ENCODE data around the gene CCDC92B. TPM values are rescaled to one million over a fixed set of nuclear protein-coding genes. Genes with fewer than 3 reads are reported as not detected.

The CCDC92B gene
- polyA plus RNA-seq, 1 of the 3 experiments (the other 2 are of a cell fraction), result 0.07 TPM

- no peak overlapping the region for H3K4me3 ChIP-seq (ENCODE audit: low read depth in 2 of 2, low read length in 1 of 2)
- no peaks in the 10 kb centered on the region for H4K20me1 ChIP-seq (ENCODE audit: insufficient read depth)
- H3K4me2 ChIP-seq, result no peak overlapping the region
- H3K9me2 ChIP-seq, result no peaks in the 10 kb centered on the region
- no peaks in the 10 kb centered on the region for H3F3A ChIP-seq (replicated peaks; ENCODE audit: insufficient read depth)
- no peaks in the 10 kb centered on the region for H3K27me3 ChIP-seq (ENCODE audit: insufficient read depth)
- no peaks in the 10 kb centered on the region for H3K36me3 ChIP-seq (replicated peaks in 1 of 2; ENCODE audit: control insufficient read depth in 1 of 2, insufficient read depth in 2 of 2, low read length in 1 of 2)
- no peak overlapping the region for H3K9ac ChIP-seq
- H3K79me2 ChIP-seq (ENCODE audit: insufficient read depth), result no peaks in the 10 kb centered on the region
- no peak overlapping the region for H2AFZ ChIP-seq (ENCODE audit: low read depth)
- 80% methylated on average over 14 of the region's 28 CpGs for WGBS (ENCODE audit: low lambda C conversion rate)
- DNase-seq, result no peak
- CTCF ChIA-PET, result interaction anchor here (0.6 to 3.1 kb wide), 3 partner anchors 10 to 82 kb away, joined by 3 to 22 read pairs (median 3); no protein-coding TSS in a partner anchor
- H3K27ac ChIP-seq (ENCODE audit: low read depth in 2 of 2, low read length in 1 of 2), result no peak overlapping the region
- POLR2A ChIA-PET, result no interaction called here
- H3K4me1 ChIP-seq (ENCODE audit: control insufficient read depth in 1 of 2, insufficient read depth in 2 of 2, low read depth in 1 of 2, low read length in 1 of 2), result peaks cover 0 to 19% of the 10 kb centered on the region in 2 experiments; a peak in 1 of 4 replicates
- no peaks in the 10 kb centered on the region for H3K9me3 ChIP-seq
- TF ChIP-seq NFIC (IDR thresholded peaks at IDR 0.05; ENCODE audit: borderline replicate concordance), result no peak
- TF ChIP-seq FOSL2 (IDR thresholded peaks at IDR 0.05; ENCODE audit: borderline replicate concordance, low read depth), result no peak
- TF ChIP-seq RFX5 (IDR thresholded peaks at IDR 0.05; ENCODE audit: low read length), result no peak
- TF ChIP-seq YY1 (IDR thresholded peaks at IDR 0.05; ENCODE audit: low read depth), result no peak
- no peak for TF ChIP-seq GATA2 (CRISPR knock-in tag; IDR thresholded peaks at IDR 0.05)
- no peak for TF ChIP-seq SIN3A (IDR thresholded peaks at IDR 0.05; ENCODE audit: borderline replicate concordance, low read depth, low read length)
- no peak for TF ChIP-seq MAX (IDR thresholded peaks at IDR 0.05; ENCODE audit: low read depth)
- no peak for TF ChIP-seq RXRA (IDR thresholded peaks at IDR 0.05; ENCODE audit: borderline replicate concordance, low read depth)
- TF ChIP-seq RAD21 (IDR thresholded peaks at IDR 0.05; ENCODE audit: low read length), result no peak
- TF ChIP-seq SMC3 (IDR thresholded peaks at IDR 0.05; ENCODE audit: low read depth, low read length), result no peak
- no peak for TF ChIP-seq FOXM1 (IDR thresholded peaks at IDR 0.05; ENCODE audit: low read depth)
These were observed 46.1 kb upstream of the CCDC92B start for GRCh38 chr17:2795441-2796163.

- no peaks in the 10 kb centered on the region for H3K9me3 ChIP-seq
- no peak overlapping the region for H3K4me2 ChIP-seq
- ChIA-PET POLR2A (no interaction called here), CTCF (interaction anchor here (0.9 kb wide), 1 partner anchor 22 kb away, joined by 3 read pairs; no protein-coding TSS in a partner anchor)
- DNase-seq, result no peak
- H4K20me1 ChIP-seq (ENCODE audit: insufficient read depth), result no peaks in the 10 kb centered on the region
- peaks cover 0 to 22% of the 10 kb centered on the region in 2 experiments; a peak in 1 of 4 replicates for H3K4me1 ChIP-seq (ENCODE audit: control insufficient read depth in 1 of 2, insufficient read depth in 2 of 2, low read depth in 1 of 2, low read length in 1 of 2)
- H3K79me2 ChIP-seq (ENCODE audit: insufficient read depth), result no peaks in the 10 kb centered on the region
- no peaks in the 10 kb centered on the region for H3K27me3 ChIP-seq (ENCODE audit: insufficient read depth)
- no peak overlapping the region for H2AFZ ChIP-seq (ENCODE audit: low read depth)
- no peak overlapping the region for H3K27ac ChIP-seq (ENCODE audit: low read depth in 2 of 2, low read length in 1 of 2)
- no peaks in the 10 kb centered on the region for H3K9me2 ChIP-seq
- WGBS (ENCODE audit: low lambda C conversion rate), result 66% methylated on average over 5 of the region's 6 CpGs
- H3K36me3 ChIP-seq (replicated peaks in 1 of 2; ENCODE audit: control insufficient read depth in 1 of 2, insufficient read depth in 2 of 2, low read length in 1 of 2), result no peaks in the 10 kb centered on the region
- H3K9ac ChIP-seq, result no peak overlapping the region
- TF ChIP-seq MAX (IDR thresholded peaks at IDR 0.05; ENCODE audit: low read depth) (no peak), USF1 (IDR thresholded peaks at IDR 0.05; ENCODE audit: borderline replicate concordance, low read depth) (no peak), POLR2AphosphoS5 (IDR thresholded peaks at IDR 0.05; ENCODE audit: low read depth, low read length) (no peak), REST (IDR thresholded peaks at IDR 0.05; ENCODE audit: low read depth, low read length) (no peak), TEAD4 (IDR thresholded peaks at IDR 0.05; ENCODE audit: borderline replicate concordance, insufficient read depth) (no peak), MEF2A (IDR thresholded peaks at IDR 0.05; ENCODE audit: borderline replicate concordance, low read depth) (no peak), GABPA (IDR thresholded peaks at IDR 0.05; ENCODE audit: low read depth) (no peak), IRF3 (IDR thresholded peaks at IDR 0.05; ENCODE audit: low read depth, low read length) (no peak), FOXJ3 (CRISPR knock-in tag; IDR thresholded peaks at IDR 0.05) (no peak), SIN3A (IDR thresholded peaks at IDR 0.05; ENCODE audit: borderline replicate concordance, low read depth, low read length) (no peak)
- no peaks in the 10 kb centered on the region for H3F3A ChIP-seq (replicated peaks; ENCODE audit: insufficient read depth)
- no peak overlapping the region for H3K4me3 ChIP-seq (ENCODE audit: low read depth in 2 of 2, low read length in 1 of 2)
These were observed 44.8 kb upstream of the CCDC92B start for GRCh38 chr17:2794111-2794803.

Measured in SK-N-SH (cell line).